ENCODE results near the gene NCR3LG1. TPM values are rescaled to one million over a fixed set of nuclear protein-coding genes. Genes with fewer than 3 reads are reported as not detected.

Gene NCR3LG1
- total and polyA plus RNA-seq, 2 of the 4 experiments (the other 2 are of a cell fraction) = 1.7 to 4.1 TPM

DNA sequence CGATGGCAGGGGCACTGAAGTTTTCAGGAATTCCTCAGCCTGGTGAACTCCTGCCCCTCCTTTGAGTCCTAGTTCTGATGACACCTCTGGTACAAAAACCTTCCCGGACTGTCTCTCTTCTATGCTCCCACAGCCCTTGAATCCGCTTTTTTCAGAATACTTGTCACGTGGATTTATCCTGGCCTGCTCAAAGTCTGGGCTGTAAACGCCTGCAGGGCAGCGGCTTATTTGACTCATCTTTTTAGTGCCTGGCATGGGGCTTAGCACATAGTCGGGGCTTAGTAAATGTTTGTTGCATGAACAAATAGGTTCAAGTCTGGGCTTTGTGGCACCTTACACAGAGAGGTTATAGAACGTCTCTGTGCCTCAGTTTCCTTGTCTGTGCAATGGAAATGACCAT lies 50.2 kb downstream of the NCR3LG1 start:
- Histone ChIP-seq H3K4me3 (ENCODE audit: insufficient read depth, low read depth, low read length) (no peak overlapping the region), H2AFZ (replicated peaks; ENCODE audit: low read length, poor library complexity) (no peak overlapping the region), H3K4me1 (ENCODE audit: control insufficient read depth, insufficient read depth, low read length) (no peaks in the 10 kb centered on the region), H3K27ac (ENCODE audit: insufficient read depth, low read length) (no peak overlapping the region), H3K4ac (ENCODE audit: low read depth, low read length) (no peak overlapping the region), H3K18ac (ENCODE audit: low read depth, low read length) (no peak overlapping the region), H3K27me3 (ENCODE audit: control insufficient read depth, insufficient read depth, low read length) (peaks cover 9% of the 10 kb centered on the region; the same call in 1 of the 2 replicates), H4K5ac (ENCODE audit: low read depth, low read length) (no peak overlapping the region), H2BK15ac (ENCODE audit: low read depth, low read length) (no peak overlapping the region), H3K4me2 (ENCODE audit: low read depth, low read length) (no peak overlapping the region), H4K20me1 (ENCODE audit: insufficient read depth, low read length) (no peaks in the 10 kb centered on the region), H3K23ac (ENCODE audit: low read depth, low read length) (no peak overlapping the region), H4K8ac (ENCODE audit: low read depth in 2 of 2, low read length in 2 of 2) (no peak overlapping the region), H3K9me3 (ENCODE audit: control insufficient read depth, insufficient read depth, low read length) (no peaks in the 10 kb centered on the region), H4K91ac (ENCODE audit: insufficient read depth, low read depth, low read length) (no peak overlapping the region), H3K36me3 (ENCODE audit: control insufficient read depth, insufficient read depth, low read length) (no peaks in the 10 kb centered on the region), H2AK5ac (ENCODE audit: low read depth, low read length) (no peak overlapping the region), H2BK120ac (ENCODE audit: low read depth, low read length) (no peak overlapping the region), H3K9ac (ENCODE audit: low read depth, low read length) (no peak overlapping the region), H3K56ac (ENCODE audit: extremely low read depth, insufficient read depth, low read length) (no peak overlapping the region), H3K9me1 (ENCODE audit: insufficient read depth, low read length) (no peaks in the 10 kb centered on the region), H2AK9ac (replicated peaks; ENCODE audit: low read depth, low read length, poor library complexity) (no peak overlapping the region), H3K79me1 (ENCODE audit: low read depth in 1 of 2, low read length in 2 of 2) (no peaks in the 10 kb centered on the region), H2BK20ac (ENCODE audit: low read depth, low read length) (no peak overlapping the region), H3K14ac (replicated peaks; ENCODE audit: low read depth, low read length) (no peak overlapping the region), H2BK5ac (ENCODE audit: low read depth, low read length, poor library complexity, severe bottlenecking) (no peak overlapping the region)
- DNase-seq = no peak
- BruUV-seq (replicated peaks) = no TSS peak
- TF ChIP-seq BHLHE40 (IDR thresholded peaks at IDR 0.05; ENCODE audit: low read depth, low read length) (no peak), FOS (IDR thresholded peaks at IDR 0.05; ENCODE audit: low read depth, low read length) (no peak), MAZ (IDR thresholded peaks at IDR 0.05; ENCODE audit: borderline replicate concordance, low read depth, low read length) (no peak), POLR2A (IDR thresholded peaks at IDR 0.05; ENCODE audit: low read depth, low read length) (no peak), RFX5 (IDR thresholded peaks at IDR 0.05; ENCODE audit: low read depth, low read length) (no peak), MAFK (IDR thresholded peaks at IDR 0.05; ENCODE audit: low read depth, low read length) (no peak), SMC3 (IDR thresholded peaks at IDR 0.05; ENCODE audit: low read depth, low read length) (no peak), MXI1 (IDR thresholded peaks at IDR 0.05; ENCODE audit: borderline replicate concordance, low read depth, low read length) (no peak), RAD21 (IDR thresholded peaks at IDR 0.05; ENCODE audit: low read length) (no peak), NFE2L2 (IDR thresholded peaks at IDR 0.05; ENCODE audit: low read depth, low read length) (no peak)
- TF ChIP-seq, protein P1, sequence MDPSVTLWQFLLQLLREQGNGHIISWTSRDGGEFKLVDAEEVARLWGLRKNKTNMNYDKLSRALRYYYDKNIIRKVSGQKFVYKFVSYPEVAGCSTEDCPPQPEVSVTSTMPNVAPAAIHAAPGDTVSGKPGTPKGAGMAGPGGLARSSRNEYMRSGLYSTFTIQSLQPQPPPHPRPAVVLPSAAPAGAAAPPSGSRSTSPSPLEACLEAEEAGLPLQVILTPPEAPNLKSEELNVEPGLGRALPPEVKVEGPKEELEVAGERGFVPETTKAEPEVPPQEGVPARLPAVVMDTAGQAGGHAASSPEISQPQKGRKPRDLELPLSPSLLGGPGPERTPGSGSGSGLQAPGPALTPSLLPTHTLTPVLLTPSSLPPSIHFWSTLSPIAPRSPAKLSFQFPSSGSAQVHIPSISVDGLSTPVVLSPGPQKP (IDR thresholded peaks at IDR 0.05; ENCODE audit: borderline replicate concordance, low read depth, low read length) = no peak
- TF ChIP-seq, protein P2, sequence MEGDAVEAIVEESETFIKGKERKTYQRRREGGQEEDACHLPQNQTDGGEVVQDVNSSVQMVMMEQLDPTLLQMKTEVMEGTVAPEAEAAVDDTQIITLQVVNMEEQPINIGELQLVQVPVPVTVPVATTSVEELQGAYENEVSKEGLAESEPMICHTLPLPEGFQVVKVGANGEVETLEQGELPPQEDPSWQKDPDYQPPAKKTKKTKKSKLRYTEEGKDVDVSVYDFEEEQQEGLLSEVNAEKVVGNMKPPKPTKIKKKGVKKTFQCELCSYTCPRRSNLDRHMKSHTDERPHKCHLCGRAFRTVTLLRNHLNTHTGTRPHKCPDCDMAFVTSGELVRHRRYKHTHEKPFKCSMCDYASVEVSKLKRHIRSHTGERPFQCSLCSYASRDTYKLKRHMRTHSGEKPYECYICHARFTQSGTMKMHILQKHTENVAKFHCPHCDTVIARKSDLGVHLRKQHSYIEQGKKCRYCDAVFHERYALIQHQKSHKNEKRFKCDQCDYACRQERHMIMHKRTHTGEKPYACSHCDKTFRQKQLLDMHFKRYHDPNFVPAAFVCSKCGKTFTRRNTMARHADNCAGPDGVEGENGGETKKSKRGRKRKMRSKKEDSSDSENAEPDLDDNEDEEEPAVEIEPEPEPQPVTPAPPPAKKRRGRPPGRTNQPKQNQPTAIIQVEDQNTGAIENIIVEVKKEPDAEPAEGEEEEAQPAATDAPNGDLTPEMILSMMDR (conservative IDR thresholded peaks at IDR 0.05; ENCODE audit: low read depth, low read length) = no peak
- dilution Hi-C loops (cut with HindIII; ENCODE audit: low sequenced_read_pairs, unreplicated experiment) (no loop called here), in situ Hi-C loops (cut with MboI; ENCODE audit: low sequenced_read_pairs) (no loop called here), intact Hi-C loops (cut with micrococcal nuclease) (no loop called here)
- ChIA-PET POLR2A (ENCODE audit: unreplicated experiment) (no interaction called here), CTCF (no interaction called here)
- no peak for ATAC-seq (ENCODE audit: low read depth)
- 67% methylated on average over 3 of the region's 8 CpGs; no CpG with 5 or more reads in 1 of the 2 experiments for WGBS, 2 experiments (ENCODE audit: extremely low coverage in 2 of 2, insufficient read length in 1 of 2)
